ENCODE results near the gene PGR. TPM values are rescaled to one million over a fixed set of nuclear protein-coding genes. Genes with fewer than 3 reads are reported as not detected.

Gene PGR
- total RNA-seq, 4 donors from 2014 or later: 0.20 to 1.9 (median 1.4) TPM

DNA sequence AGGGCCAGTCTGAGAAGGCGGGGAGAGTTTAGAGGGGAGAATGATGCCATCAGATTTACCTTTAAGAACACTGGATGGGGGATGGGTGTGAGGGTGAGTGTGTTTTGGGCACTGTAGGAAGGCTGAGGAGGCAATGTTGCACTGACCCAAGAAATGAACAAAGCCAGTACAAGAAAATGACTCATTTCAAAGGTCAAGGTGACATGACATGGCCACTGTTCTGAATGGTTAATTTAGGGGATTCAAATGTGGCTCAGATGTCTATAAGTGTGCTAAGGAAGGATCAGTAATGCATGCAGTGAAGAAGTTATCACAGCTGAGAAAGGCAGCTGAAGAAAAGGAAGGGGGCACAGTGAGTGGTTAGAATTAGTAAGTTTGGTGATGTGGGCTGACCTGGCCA, 129.9 kb downstream of the PGR start:
- H3K4me3 ChIP-seq: no peak overlapping the region

DNA sequence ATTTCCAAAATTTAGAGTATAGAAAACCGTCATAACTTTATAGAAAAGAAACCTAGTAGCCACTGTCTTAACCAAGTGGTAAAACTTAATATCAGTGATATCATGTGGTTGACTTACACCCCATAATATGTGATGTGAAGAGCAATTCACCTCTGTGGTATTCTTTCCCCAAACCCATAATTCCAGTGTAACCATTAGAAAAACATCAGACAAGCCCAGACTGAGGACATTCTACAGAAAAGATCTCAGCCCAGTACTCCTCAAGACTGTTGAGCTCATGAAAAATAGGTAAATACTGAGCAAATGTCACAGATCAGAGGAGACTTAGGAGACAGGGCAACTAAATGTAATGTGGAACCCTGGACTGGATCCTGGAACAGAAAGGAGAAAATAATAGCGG, 134.6 kb downstream of the PGR start:
- TF ChIP-seq, protein P1, sequence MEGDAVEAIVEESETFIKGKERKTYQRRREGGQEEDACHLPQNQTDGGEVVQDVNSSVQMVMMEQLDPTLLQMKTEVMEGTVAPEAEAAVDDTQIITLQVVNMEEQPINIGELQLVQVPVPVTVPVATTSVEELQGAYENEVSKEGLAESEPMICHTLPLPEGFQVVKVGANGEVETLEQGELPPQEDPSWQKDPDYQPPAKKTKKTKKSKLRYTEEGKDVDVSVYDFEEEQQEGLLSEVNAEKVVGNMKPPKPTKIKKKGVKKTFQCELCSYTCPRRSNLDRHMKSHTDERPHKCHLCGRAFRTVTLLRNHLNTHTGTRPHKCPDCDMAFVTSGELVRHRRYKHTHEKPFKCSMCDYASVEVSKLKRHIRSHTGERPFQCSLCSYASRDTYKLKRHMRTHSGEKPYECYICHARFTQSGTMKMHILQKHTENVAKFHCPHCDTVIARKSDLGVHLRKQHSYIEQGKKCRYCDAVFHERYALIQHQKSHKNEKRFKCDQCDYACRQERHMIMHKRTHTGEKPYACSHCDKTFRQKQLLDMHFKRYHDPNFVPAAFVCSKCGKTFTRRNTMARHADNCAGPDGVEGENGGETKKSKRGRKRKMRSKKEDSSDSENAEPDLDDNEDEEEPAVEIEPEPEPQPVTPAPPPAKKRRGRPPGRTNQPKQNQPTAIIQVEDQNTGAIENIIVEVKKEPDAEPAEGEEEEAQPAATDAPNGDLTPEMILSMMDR (IDR thresholded peaks at IDR 0.05 in 4 of 5, conservative IDR thresholded peaks at IDR 0.05 in 1 of 5): no peak
- no peak for TF ChIP-seq POLR2A (IDR thresholded peaks at IDR 0.05)
- intact Hi-C loops (cut with DNase I; ENCODE audit: low total_unique reads) (no loop called here), in situ Hi-C loops (cut with MboI; ENCODE audit: low sequenced_read_pairs in 4 of 4) (no loop called here)
- Histone ChIP-seq H3K4me3 (no peak overlapping the region), H3K27ac (no peak overlapping the region), H3K36me3 (no peaks in the 10 kb centered on the region), H3K27me3 (no peaks in the 10 kb centered on the region), H3K9me3 (no peaks in the 10 kb centered on the region), H3K4me1 (no peaks in the 10 kb centered on the region)
- DNase-seq (no peak), ATAC-seq (no peak)

More for the DNA sequence above, 129.9 kb downstream of the PGR start:
- no peaks in the 10 kb centered on the region for H3K9me3 ChIP-seq
- in situ Hi-C loops (cut with MboI; ENCODE audit: low sequenced_read_pairs in 4 of 4): no loop called here
- no peak for ATAC-seq
- no peaks in the 10 kb centered on the region for H3K27me3 ChIP-seq
- H3K27ac ChIP-seq: no peak overlapping the region
- H3K36me3 ChIP-seq: no peaks in the 10 kb centered on the region
- no peaks in the 10 kb centered on the region for H3K4me1 ChIP-seq
- intact Hi-C loops (cut with DNase I; ENCODE audit: low total_unique reads): no loop called here
- TF ChIP-seq, protein P1 (IDR thresholded peaks at IDR 0.05 in 4 of 5, conservative IDR thresholded peaks at IDR 0.05 in 1 of 5): no peak
- no peak for TF ChIP-seq POLR2A (IDR thresholded peaks at IDR 0.05)
- no peak for DNase-seq

DNA sequence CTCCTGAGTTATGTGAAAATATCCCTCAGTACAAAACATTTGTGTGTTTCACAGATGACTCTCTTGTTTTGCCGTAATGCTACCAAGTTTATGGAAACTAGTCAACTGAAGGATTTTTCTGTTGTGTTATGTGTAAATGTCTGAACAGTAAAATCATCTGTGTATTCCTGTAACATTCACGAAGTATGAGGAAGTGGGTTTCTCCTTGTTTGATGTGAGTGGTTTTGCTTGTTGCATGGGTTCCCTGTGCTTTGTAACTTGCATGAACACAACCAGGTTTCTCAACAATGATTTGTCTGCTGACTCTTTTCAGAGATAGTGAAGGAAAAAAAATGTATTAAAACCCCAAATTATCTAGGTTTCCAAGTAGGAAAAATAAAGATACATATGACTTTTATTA, 138.1 kb downstream of the PGR start:
- no peak for TF ChIP-seq POLR2A (IDR thresholded peaks at IDR 0.05)
- TF ChIP-seq, protein P1 (IDR thresholded peaks at IDR 0.05 in 4 of 5, conservative IDR thresholded peaks at IDR 0.05 in 1 of 5): no peak
- no peak overlapping the region for H3K27ac ChIP-seq
- no peak overlapping the region for H3K4me3 ChIP-seq
- H3K4me1 ChIP-seq: no peaks in the 10 kb centered on the region
- H3K9me3 ChIP-seq: no peaks in the 10 kb centered on the region
- DNase-seq (no peak), ATAC-seq (no peak)
- intact Hi-C loops (cut with DNase I; ENCODE audit: low total_unique reads) (no loop called here), in situ Hi-C loops (cut with MboI; ENCODE audit: low sequenced_read_pairs in 4 of 4) (no loop called here)
- H3K27me3 ChIP-seq: no peaks in the 10 kb centered on the region
- peaks cover 0 to 6% of the 10 kb centered on the region in 2 donors for H3K36me3 ChIP-seq

DNA sequence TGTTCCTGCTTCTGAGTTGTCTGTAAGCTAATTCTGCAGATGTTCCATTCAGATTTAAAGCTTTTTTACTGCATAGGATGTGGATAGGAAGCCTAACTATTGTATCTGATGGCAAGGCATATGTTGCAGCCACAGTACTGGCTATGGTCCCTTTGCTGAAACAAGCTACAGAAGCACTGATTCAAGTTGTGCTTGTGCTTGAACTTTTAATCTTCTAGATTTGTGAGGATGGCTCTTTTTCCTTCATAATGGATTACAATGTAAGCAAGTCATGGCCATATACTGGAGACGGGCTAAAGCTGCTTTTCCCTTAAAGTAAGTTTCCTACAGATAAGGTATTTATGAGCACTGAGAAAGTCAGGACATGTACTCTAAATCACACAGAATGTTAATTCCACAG, 138.7 kb downstream of the PGR start:
- H3K4me1 ChIP-seq: no peaks in the 10 kb centered on the region
- in situ Hi-C loops (cut with MboI; ENCODE audit: low sequenced_read_pairs in 4 of 4): no loop called here
- intact Hi-C loops (cut with DNase I; ENCODE audit: low total_unique reads): no loop called here
- DNase-seq: no peak
- no peaks in the 10 kb centered on the region for H3K27me3 ChIP-seq
- no peaks in the 10 kb centered on the region for H3K9me3 ChIP-seq
- TF ChIP-seq, protein P1 (IDR thresholded peaks at IDR 0.05 in 4 of 5, conservative IDR thresholded peaks at IDR 0.05 in 1 of 5): no peak
- TF ChIP-seq POLR2A (IDR thresholded peaks at IDR 0.05): no peak
- no peak overlapping the region for H3K4me3 ChIP-seq
- H3K36me3 ChIP-seq: peaks cover 0 to 6% of the 10 kb centered on the region in 2 donors
- no peak overlapping the region for H3K27ac ChIP-seq
- ATAC-seq: no peak

DNA sequence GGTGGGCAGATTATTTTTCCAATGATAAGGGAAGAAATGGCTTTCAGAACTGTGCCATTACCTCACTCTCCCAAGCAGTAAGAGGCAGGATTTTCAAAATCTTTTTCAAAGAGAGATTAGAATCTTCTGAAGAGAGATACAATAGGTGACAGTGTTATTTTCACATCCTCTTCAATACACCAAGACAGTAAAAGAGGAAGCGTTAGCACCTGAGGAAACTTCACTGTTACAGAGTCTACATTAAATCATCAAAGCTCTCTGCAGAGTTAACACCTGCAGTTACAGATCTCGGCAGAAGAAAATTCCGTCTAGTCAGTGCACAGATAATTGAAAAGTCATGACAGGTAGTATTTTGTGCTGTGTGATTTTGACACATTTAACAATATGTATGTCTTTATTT, 144.9 kb downstream of the PGR start:
- intact Hi-C loops (cut with DNase I; ENCODE audit: low total_unique reads): no loop called here
- Histone ChIP-seq H3K36me3 (peaks cover 0 to 6% of the 10 kb centered on the region in 2 donors), H3K27ac (no peak overlapping the region), H3K27me3 (no peaks in the 10 kb centered on the region), H3K4me3 (no peak overlapping the region), H3K9me3 (no peaks in the 10 kb centered on the region), H3K4me1 (no peaks in the 10 kb centered on the region)
- in situ Hi-C loops (cut with MboI; ENCODE audit: low sequenced_read_pairs in 4 of 4): no loop called here
- TF ChIP-seq, protein P1 (IDR thresholded peaks at IDR 0.05 in 4 of 5, conservative IDR thresholded peaks at IDR 0.05 in 1 of 5): no peak
- TF ChIP-seq POLR2A (IDR thresholded peaks at IDR 0.05): no peak
- DNase-seq (no peak), ATAC-seq (no peak)

All from gastrocnemius medialis (tissue), 4 donors.